ENCODE results near the gene PRUNE1. TPM values are rescaled to one million over a fixed set of nuclear protein-coding genes. Genes with fewer than 3 reads are reported as not detected.
A peak's percentile ranks its signal among the peaks of the same experiment; 100 is the strongest.

Gene PRUNE1
- total RNA-seq, 1 donor from 2014 or later = 26.4 TPM

- peak; percentile 40 for DNase-seq
Measured at GRCh38 chr1:150976879-150977694, 31.2 kb upstream of the PRUNE1 start.

GRCh38 chr1:150979092-150980056 lies 28.9 kb upstream of the PRUNE1 start:
- peak; percentile 97 for DNase-seq

GRCh38 chr1:150981177-150981804 lies 27.0 kb upstream of the PRUNE1 start:
- DNase-seq = peak; percentile 43

GRCh38 chr1:150981805-150982712 lies 26.2 kb upstream of the PRUNE1 start, which contains the start of gene ANXA9:
ANXA9 (plus strand) TSS chr1:150982292; CDS start chr1:150983106, 814 bp downstream.
- no peak for DNase-seq

- no peak for DNase-seq
Measured at GRCh38 chr1:150985179-150985825, 22.9 kb upstream of the PRUNE1 start.

GRCh38 chr1:150987924-150988323 lies 20.3 kb upstream of the PRUNE1 start:
- no peak for DNase-seq

- no peak for DNase-seq
Measured at GRCh38 chr1:150992626-150993025, 15.6 kb upstream of the PRUNE1 start.

- no peak for DNase-seq
Measured at GRCh38 chr1:150994248-150994647, 14.0 kb upstream of the PRUNE1 start.

- DNase-seq = no peak
Measured at GRCh38 chr1:150995460-150995859, 12.8 kb upstream of the PRUNE1 start.

- peak; percentile 54 for DNase-seq
Measured at GRCh38 chr1:150995896-150996295, 12.4 kb upstream of the PRUNE1 start.

- DNase-seq = no peak
Measured at GRCh38 chr1:150997126-150997872, 10.9 kb upstream of the PRUNE1 start.

GRCh38 chr1:150997949-150998348 lies 10.3 kb upstream of the PRUNE1 start:
- DNase-seq = no peak

- DNase-seq = no peak
Measured at GRCh38 chr1:150999051-150999674, 9.1 kb upstream of the PRUNE1 start.

GRCh38 chr1:150999926-151000325 lies 8.3 kb upstream of the PRUNE1 start:
- no peak for DNase-seq

GRCh38 chr1:151000408-151000807 lies 7.8 kb upstream of the PRUNE1 start:
- DNase-seq = no peak

GRCh38 chr1:151001602-151002001 lies 6.6 kb upstream of the PRUNE1 start:
- no peak for DNase-seq

- DNase-seq = no peak
Measured at GRCh38 chr1:151002051-151002450, 6.2 kb upstream of the PRUNE1 start.

- DNase-seq = no peak
Measured at GRCh38 chr1:151002611-151003010, 5.6 kb upstream of the PRUNE1 start.

GRCh38 chr1:151003180-151003579 lies 5.1 kb upstream of the PRUNE1 start:
- no peak for DNase-seq

All from tongue (tissue), 2 donors.